Measurements from ENCODE around the gene NRP2. TPM values are rescaled to one million over a fixed set of nuclear protein-coding genes. Genes with fewer than 3 reads are reported as not detected.

Gene NRP2
- total and polyA plus RNA-seq, 4 donors = 3.8 to 17.7 (median 12.2) TPM

DNA sequence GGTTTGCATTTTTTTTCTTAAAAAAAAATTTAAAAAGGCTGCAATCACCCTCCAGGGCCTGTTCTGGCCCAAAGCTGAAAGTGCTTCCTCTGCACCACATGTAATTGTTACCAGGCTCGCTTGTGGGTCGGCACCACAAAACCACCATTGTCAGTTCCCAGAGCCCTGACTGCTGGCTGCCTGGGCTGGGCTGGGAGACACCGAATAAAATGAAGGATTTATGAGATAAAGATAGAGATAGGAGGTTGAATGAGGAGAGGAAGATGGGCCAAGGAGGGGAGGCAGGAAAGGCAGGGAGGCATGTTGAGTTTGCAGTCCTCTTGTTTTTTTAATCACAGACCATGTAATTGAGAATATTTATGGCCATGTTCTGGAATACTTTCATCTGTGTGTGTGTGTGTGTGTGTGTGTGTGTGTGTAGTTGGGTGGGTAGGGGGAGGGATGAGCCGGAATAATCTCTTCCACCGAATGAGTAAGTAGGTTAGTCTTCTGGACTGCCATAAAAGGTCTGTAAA, 14.7 kb downstream of the NRP2 start:
- H3K4me1 ChIP-seq (ENCODE audit: control insufficient read depth in 4 of 4, insufficient read depth in 4 of 4, low read length in 3 of 4) = peaks cover 0 to under 1% (median 0%) of the 10 kb centered on the region in 4 donors
- TF ChIP-seq, protein P1, sequence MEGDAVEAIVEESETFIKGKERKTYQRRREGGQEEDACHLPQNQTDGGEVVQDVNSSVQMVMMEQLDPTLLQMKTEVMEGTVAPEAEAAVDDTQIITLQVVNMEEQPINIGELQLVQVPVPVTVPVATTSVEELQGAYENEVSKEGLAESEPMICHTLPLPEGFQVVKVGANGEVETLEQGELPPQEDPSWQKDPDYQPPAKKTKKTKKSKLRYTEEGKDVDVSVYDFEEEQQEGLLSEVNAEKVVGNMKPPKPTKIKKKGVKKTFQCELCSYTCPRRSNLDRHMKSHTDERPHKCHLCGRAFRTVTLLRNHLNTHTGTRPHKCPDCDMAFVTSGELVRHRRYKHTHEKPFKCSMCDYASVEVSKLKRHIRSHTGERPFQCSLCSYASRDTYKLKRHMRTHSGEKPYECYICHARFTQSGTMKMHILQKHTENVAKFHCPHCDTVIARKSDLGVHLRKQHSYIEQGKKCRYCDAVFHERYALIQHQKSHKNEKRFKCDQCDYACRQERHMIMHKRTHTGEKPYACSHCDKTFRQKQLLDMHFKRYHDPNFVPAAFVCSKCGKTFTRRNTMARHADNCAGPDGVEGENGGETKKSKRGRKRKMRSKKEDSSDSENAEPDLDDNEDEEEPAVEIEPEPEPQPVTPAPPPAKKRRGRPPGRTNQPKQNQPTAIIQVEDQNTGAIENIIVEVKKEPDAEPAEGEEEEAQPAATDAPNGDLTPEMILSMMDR (IDR thresholded peaks at IDR 0.05; ENCODE audit: low read depth, low read length, missing input control) = no peak
- TF ChIP-seq FOXA1 (IDR thresholded peaks at IDR 0.05) (no peak), FOXA2 (IDR thresholded peaks at IDR 0.05) (no peak), YY1 (IDR thresholded peaks at IDR 0.05) (no peak), TAF1 (conservative IDR thresholded peaks at IDR 0.05) (no peak), RAD21 (IDR thresholded peaks at IDR 0.05) (no peak), GABPA (IDR thresholded peaks at IDR 0.05 in 1 of 2, conservative IDR thresholded peaks at IDR 0.05 in 1 of 2) (no peak), EGR1 (IDR thresholded peaks at IDR 0.05; ENCODE audit: low read depth in 2 of 2) (no peak), HNF4G (IDR thresholded peaks at IDR 0.05) (no peak)
- TF ChIP-seq, protein P2, sequence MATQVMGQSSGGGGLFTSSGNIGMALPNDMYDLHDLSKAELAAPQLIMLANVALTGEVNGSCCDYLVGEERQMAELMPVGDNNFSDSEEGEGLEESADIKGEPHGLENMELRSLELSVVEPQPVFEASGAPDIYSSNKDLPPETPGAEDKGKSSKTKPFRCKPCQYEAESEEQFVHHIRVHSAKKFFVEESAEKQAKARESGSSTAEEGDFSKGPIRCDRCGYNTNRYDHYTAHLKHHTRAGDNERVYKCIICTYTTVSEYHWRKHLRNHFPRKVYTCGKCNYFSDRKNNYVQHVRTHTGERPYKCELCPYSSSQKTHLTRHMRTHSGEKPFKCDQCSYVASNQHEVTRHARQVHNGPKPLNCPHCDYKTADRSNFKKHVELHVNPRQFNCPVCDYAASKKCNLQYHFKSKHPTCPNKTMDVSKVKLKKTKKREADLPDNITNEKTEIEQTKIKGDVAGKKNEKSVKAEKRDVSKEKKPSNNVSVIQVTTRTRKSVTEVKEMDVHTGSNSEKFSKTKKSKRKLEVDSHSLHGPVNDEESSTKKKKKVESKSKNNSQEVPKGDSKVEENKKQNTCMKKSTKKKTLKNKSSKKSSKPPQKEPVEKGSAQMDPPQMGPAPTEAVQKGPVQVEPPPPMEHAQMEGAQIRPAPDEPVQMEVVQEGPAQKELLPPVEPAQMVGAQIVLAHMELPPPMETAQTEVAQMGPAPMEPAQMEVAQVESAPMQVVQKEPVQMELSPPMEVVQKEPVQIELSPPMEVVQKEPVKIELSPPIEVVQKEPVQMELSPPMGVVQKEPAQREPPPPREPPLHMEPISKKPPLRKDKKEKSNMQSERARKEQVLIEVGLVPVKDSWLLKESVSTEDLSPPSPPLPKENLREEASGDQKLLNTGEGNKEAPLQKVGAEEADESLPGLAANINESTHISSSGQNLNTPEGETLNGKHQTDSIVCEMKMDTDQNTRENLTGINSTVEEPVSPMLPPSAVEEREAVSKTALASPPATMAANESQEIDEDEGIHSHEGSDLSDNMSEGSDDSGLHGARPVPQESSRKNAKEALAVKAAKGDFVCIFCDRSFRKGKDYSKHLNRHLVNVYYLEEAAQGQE (IDR thresholded peaks at IDR 0.05) = no peak
- no peak overlapping the region for H3K4me3 ChIP-seq (ENCODE audit: low read depth in 1 of 3, low read length in 3 of 3)
- no peak overlapping the region for H3K27ac ChIP-seq (ENCODE audit: low read depth in 1 of 2, low read length in 2 of 2)
- DNase-seq (ENCODE audit: low spot score) = no peak
- 76% methylated on average over 5 of the region's 5 CpGs for WGBS
- H3K9ac ChIP-seq (ENCODE audit: low read depth in 1 of 2, low read length in 2 of 2) = no peak overlapping the region
- no peaks in the 10 kb centered on the region for H3K36me3 ChIP-seq (ENCODE audit: control insufficient read depth in 4 of 4, insufficient read depth in 3 of 4, low read depth in 1 of 4, low read length in 3 of 4)
- no peaks in the 10 kb centered on the region for H3K9me3 ChIP-seq (ENCODE audit: control insufficient read depth in 4 of 4, low read length in 3 of 4)
- H3K27me3 ChIP-seq (ENCODE audit: control insufficient read depth in 4 of 4, insufficient read depth in 4 of 4, low read length in 3 of 4) = no peaks in the 10 kb centered on the region

DNA sequence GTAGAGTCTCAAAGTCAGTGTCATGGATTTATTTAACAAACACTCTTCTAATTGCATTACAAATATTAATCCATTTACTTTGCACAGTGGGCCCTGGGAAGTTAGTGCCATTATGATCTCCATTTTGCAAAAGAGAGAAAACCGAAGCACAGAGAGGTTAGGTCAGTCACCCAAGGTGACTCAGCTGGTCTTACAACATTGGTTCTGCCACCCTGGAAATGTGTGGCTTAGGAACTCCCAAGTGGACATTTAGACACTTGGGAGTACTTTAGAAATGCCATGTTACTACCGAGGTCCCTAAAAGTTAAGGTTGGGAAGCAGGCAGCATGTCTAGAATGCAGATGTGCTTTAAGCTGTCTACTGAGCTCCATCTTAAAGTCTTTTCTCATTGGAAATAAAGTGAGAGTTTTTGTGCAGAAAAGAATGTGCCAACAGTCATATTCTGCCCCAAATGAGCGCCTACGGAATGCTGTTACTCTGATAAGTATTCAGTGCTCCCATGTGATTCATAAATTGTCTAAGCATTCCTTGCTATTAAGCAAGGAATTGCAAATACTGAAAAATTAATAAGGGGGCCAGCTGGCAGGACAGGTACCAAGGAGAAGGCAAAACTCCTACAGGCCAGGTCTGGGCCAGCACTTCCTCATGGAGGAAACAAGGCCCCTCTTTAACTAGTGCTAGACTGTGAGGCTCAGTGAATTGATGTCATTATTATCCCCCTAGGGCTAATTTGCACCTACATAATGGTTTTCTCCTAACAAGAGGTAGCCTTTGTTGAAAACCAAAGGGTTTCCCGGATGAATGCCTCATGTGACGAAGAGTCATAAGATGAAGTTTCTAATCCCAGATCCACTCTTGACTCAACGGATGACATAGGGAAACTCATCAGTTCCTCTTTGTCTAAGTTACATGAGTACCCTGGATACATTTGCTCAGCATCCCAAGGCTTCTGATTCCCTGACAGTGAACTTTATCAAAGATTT, 16.3 kb downstream of the NRP2 start:
- H3K36me3 ChIP-seq (ENCODE audit: control insufficient read depth in 4 of 4, insufficient read depth in 3 of 4, low read depth in 1 of 4, low read length in 3 of 4) = no peaks in the 10 kb centered on the region
- H3K4me1 ChIP-seq (ENCODE audit: control insufficient read depth in 4 of 4, insufficient read depth in 4 of 4, low read length in 3 of 4) = peaks cover 0 to 3% (median 0%) of the 10 kb centered on the region in 4 donors
- 88% methylated on average over 7 of the region's 7 CpGs for whole genome bisulfite sequencing
- no peak for DNase-seq (ENCODE audit: low spot score)
- no peaks in the 10 kb centered on the region for H3K27me3 ChIP-seq (ENCODE audit: control insufficient read depth in 4 of 4, insufficient read depth in 4 of 4, low read length in 3 of 4)
- H3K4me3 ChIP-seq (ENCODE audit: low read depth in 1 of 3, low read length in 3 of 3) = no peak overlapping the region
- TF ChIP-seq TAF1 (conservative IDR thresholded peaks at IDR 0.05) = no peak
- TF ChIP-seq HNF4A (conservative IDR thresholded peaks at IDR 0.05) = no peak
- TF ChIP-seq, protein P3, sequence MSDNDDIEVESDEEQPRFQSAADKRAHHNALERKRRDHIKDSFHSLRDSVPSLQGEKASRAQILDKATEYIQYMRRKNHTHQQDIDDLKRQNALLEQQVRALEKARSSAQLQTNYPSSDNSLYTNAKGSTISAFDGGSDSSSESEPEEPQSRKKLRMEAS (IDR thresholded peaks at IDR 0.05) = no peak
- no peak for TF ChIP-seq FOXA2 (IDR thresholded peaks at IDR 0.05)
- no peak for TF ChIP-seq HNF4G (IDR thresholded peaks at IDR 0.05)
- no peak for TF ChIP-seq EGR1 (IDR thresholded peaks at IDR 0.05; ENCODE audit: low read depth in 2 of 2)
- TF ChIP-seq, protein P4, sequence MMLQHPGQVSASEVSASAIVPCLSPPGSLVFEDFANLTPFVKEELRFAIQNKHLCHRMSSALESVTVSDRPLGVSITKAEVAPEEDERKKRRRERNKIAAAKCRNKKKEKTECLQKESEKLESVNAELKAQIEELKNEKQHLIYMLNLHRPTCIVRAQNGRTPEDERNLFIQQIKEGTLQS (IDR thresholded peaks at IDR 0.05) = no peak
- TF ChIP-seq RAD21 (IDR thresholded peaks at IDR 0.05) = no peak
- TF ChIP-seq FOXA1 (IDR thresholded peaks at IDR 0.05) = no peak
- TF ChIP-seq JUND (IDR thresholded peaks at IDR 0.05) = no peak
- TF ChIP-seq, protein P2 (IDR thresholded peaks at IDR 0.05) = no peak
- no peak for TF ChIP-seq YY1 (IDR thresholded peaks at IDR 0.05)
- TF ChIP-seq SP1 (IDR thresholded peaks at IDR 0.05) = no peak
- no peak for TF ChIP-seq NR2F2 (IDR thresholded peaks at IDR 0.05)
- H3K9me3 ChIP-seq (ENCODE audit: control insufficient read depth in 4 of 4, low read length in 3 of 4) = no peaks in the 10 kb centered on the region
- H3K27ac ChIP-seq (ENCODE audit: low read depth in 1 of 2, low read length in 2 of 2) = peak overlapping the region; percentile 8 to 43
- H3K9ac ChIP-seq (ENCODE audit: low read depth in 1 of 2, low read length in 2 of 2) = no peak overlapping the region
